Gastrocnemius medialis (tissue), 4 donors: ENCODE measurements around the gene ZFAND2B. TPM values are rescaled to one million over a fixed set of nuclear protein-coding genes. Genes with fewer than 3 reads are reported as not detected.

ENCODE experiments used
- ATAC-seq, 2 donors: fragments of 150-250 bp; one replicate each; pipeline ENCODE4 v1.9.1; 2016
- DNase-seq, 2 donors: peaks; one replicate each; pipeline ENCODE4 v3.0.0-alpha.2; 2019
- H3K27ac ChIP-seq, 4 donors: fragments of 200-600 bp; sonication (generic); 1 replicate in 1 of 4; 2 replicates in 3 of 4; pipeline ENCODE4 v1.5.1; 2016 to 2018; ENCODE audit warnings: mild to moderate bottlenecking in 2 of 4, moderate library complexity in 1 of 4
- H3K27me3 ChIP-seq, 3 donors: fragments of 200-600 bp; sonication (generic) in 2 of 3; 1 replicate in 1 of 3; 2 replicates in 2 of 3; pipeline versions ENCODE4 v1.5.1 to v1.6.0; 2016 to 2019; ENCODE audit warnings: mild to moderate bottlenecking in 1 of 3, moderate library complexity in 1 of 3
- H3K36me3 ChIP-seq, 2 donors: fragments of 200-600 bp; sonication (generic) in 1 of 2; one replicate each; pipeline ENCODE4 v1.5.1; 2017 to 2018
- H3K4me1 ChIP-seq, 2 donors: fragments of 200-600 bp; sonication (generic) in 1 of 2; one replicate each; pipeline ENCODE4 v1.5.1; 2016 to 2017; ENCODE audit warnings: mild to moderate bottlenecking in 2 of 2
- H3K4me3 ChIP-seq, 4 donors: fragments of 200-600 bp; sonication (generic) in 3 of 4; 1 replicate in 1 of 4; 2 replicates in 3 of 4; pipeline ENCODE4 v1.5.1; 2016 to 2019; ENCODE audit warnings: mild to moderate bottlenecking in 2 of 4
- H3K9me3 ChIP-seq, 3 donors: fragments of 200-600 bp; sonication (generic) in 2 of 3; 1 replicate in 1 of 3; 2 replicates in 2 of 3; pipeline ENCODE4 v1.5.1; 2016 to 2019
- POLR2A ChIP-seq, 2 donors: fragments of 450-650 bp; IDR thresholded peaks; one replicate each; pipeline ENCODE4 v1.6.1; 2017; ENCODE audit warnings: antibody characterized with exemption in 2 of 2, mild to moderate bottlenecking in 2 of 2, moderate library complexity in 2 of 2
- in situ Hi-C, 4 donors: fragments of 200-750 bp; cut with MboI; loops; one replicate each; pipeline versions ENCODE4 v1.15.0 to v1.8.0; 2017; ENCODE audit warnings: low sequenced_read_pairs in 4 of 4
- intact Hi-C: fragments of 100-400 bp; cut with DNase I; formaldehyde crosslinking; loops from one replicate; pipeline ENCODE4 v1.15.1; 2023; ENCODE audit warnings: low total_unique reads
- total RNA-seq, 4 donors: library from RNA; depleted of rRNA; stranded (reverse); fragments of >200 nt; gene quantifications; one replicate each; pipeline versions ENCODE4 v1.1.0 to v1.2.3, GENCODE V29; 2016
- TF ChIP-seq, protein P1 (sequence below), 5 experiments: fragments of 450-650 bp in 3 of 5; fragments of 200-600 bp in 2 of 5; sonication (generic) in 2 of 5; IDR thresholded peaks in 4 of 5; conservative IDR thresholded peaks in 1 of 5; 1 replicate in 4 of 5; 2 replicates in 1 of 5; pipeline ENCODE4 v1.5.1; 2016 to 2019; ENCODE audit warnings: antibody characterized with exemption in 5 of 5, mild to moderate bottlenecking in 3 of 5, moderate library complexity in 3 of 5

The ZFAND2B gene
- total RNA-seq, 4 donors from 2014 or later: 33.2 to 60.8 (median 41.2) TPM

DNA sequence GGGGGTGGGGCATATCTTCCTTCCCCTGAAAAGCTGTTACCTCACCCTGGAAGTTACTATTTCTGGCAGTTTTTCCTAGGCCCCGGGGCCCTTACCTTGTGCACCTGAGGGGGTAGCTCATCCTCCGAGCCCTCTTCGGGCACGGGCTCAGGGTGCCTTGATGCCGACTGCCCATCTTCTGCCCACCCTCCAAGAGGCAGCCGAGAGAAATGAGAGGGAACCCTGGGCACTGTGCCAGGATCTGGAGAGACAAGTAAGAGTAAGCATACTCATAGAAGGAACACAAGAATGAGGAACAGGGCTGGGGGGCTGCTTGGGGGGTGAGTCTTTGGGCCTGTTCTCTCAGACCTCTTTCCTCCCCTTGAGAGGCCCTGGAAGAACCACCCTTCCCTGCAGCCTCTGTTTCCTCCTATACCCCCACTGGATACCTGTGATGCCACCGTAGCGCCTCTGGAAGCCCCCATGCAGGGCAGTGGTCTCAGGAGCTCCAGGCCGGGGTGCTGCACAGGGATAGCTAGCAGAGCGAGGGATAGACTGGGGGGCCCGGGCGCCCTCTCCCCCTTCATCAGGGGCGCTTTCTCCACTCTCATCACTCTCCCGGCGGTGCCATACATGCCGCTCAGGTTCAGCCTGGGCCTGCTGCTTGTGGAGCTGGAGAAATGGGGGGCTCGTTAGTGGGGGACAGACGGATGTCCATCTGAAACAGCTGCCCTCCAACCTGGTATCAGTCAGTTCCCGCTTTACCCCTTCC, 14.2 kb downstream of the ZFAND2B start:
- intact Hi-C loops (no loop called here), in situ Hi-C loops (no loop called here)
- peaks cover 19 to 29% of the 10 kb centered on the region in 2 donors for H3K4me1 ChIP-seq
- no peak for DNase-seq
- no peak overlapping the region for H3K4me3 ChIP-seq
- H3K9me3 ChIP-seq: no peaks in the 10 kb centered on the region
- peak overlapping the region in 2 of 4 donors; percentile 6 to 95 for H3K27ac ChIP-seq
- TF ChIP-seq, protein P1, sequence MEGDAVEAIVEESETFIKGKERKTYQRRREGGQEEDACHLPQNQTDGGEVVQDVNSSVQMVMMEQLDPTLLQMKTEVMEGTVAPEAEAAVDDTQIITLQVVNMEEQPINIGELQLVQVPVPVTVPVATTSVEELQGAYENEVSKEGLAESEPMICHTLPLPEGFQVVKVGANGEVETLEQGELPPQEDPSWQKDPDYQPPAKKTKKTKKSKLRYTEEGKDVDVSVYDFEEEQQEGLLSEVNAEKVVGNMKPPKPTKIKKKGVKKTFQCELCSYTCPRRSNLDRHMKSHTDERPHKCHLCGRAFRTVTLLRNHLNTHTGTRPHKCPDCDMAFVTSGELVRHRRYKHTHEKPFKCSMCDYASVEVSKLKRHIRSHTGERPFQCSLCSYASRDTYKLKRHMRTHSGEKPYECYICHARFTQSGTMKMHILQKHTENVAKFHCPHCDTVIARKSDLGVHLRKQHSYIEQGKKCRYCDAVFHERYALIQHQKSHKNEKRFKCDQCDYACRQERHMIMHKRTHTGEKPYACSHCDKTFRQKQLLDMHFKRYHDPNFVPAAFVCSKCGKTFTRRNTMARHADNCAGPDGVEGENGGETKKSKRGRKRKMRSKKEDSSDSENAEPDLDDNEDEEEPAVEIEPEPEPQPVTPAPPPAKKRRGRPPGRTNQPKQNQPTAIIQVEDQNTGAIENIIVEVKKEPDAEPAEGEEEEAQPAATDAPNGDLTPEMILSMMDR (IDR thresholded peaks at IDR 0.05 in 4 of 5, conservative IDR thresholded peaks at IDR 0.05 in 1 of 5): no peak
- no peaks in the 10 kb centered on the region for H3K27me3 ChIP-seq
- peaks cover 9 to 71% of the 10 kb centered on the region in 2 donors for H3K36me3 ChIP-seq
- ATAC-seq: no peak

DNA sequence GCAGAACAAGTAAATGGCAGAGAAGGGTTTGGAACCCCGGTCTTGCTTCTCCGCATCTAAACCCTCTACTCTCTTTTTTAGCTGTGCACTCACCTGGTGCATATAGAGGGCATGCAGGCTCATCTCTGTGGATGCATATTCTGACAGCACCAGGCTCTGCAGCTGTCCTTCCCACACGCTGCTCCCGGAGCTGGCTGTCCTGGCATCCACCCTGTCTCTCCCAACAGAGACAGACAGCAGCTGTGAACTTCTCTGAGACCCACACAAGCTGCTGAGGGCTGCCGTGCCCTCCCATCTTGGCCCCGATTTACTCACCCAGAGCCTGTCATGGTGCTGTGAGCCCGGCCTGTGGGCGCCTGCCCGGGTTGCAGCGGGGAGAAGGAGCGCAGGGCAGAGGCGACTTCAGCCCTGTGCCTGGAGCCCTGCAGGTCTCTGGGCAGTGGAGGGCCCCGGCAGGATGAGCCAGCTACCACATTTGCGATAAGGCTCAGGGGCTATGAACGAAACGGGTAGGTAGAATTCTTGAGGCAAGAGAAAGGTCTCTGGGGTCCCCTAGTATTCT, 15.5 kb downstream of the ZFAND2B start:
- ATAC-seq (no peak), DNase-seq (no peak)
- H3K27me3 ChIP-seq: no peaks in the 10 kb centered on the region
- no peaks in the 10 kb centered on the region for H3K9me3 ChIP-seq
- intact Hi-C loops (no loop called here), in situ Hi-C loops (no loop called here)
- peaks cover 18 to 29% of the 10 kb centered on the region in 2 donors for H3K4me1 ChIP-seq
- TF ChIP-seq, protein P1 (IDR thresholded peaks at IDR 0.05 in 4 of 5, conservative IDR thresholded peaks at IDR 0.05 in 1 of 5): no peak
- TF ChIP-seq POLR2A (IDR thresholded peaks at IDR 0.05): no peak
- no peak overlapping the region for H3K27ac ChIP-seq
- H3K36me3 ChIP-seq: peaks cover 9 to 71% of the 10 kb centered on the region in 2 donors
- no peak overlapping the region for H3K4me3 ChIP-seq

DNA sequence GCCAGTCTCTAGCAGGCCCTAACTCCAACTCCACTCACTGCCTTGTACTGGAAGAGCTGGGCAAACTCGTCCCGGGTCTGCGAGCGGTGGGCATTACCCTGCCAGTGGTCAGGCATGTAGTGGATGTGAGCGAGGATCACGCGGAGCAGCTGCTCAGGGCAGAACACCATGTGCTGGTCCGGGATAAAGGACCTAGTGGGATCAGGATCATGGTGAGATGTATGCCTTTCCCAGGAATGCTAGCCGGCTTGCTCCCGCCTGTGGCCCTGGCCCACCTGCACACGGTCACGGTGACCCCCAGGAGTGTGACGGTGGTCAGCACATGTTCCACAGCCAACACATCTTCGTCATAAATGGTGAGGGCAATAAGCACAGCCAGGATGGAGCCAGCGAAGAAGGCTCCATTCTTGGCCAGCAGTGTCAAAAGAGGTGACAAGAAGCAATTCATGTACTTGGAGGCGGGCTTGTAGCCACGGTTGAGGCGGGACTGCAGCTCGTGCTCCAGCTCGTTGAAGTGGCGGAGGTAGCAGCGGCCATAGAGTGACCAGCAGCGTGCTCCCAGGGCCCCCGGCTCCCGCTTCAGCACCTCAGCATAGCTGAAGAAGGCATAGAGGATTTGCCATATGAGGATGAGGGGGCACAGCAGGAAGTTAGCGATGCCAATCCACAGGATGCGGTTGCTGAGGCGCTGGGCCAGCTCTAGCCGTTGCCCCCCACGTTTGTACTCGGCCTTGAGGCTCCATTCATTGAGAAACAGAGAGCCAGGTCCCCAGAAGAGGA, 17.4 kb downstream of the ZFAND2B start:
- TF ChIP-seq, protein P1 (IDR thresholded peaks at IDR 0.05 in 4 of 5, conservative IDR thresholded peaks at IDR 0.05 in 1 of 5): no peak
- TF ChIP-seq POLR2A (IDR thresholded peaks at IDR 0.05): no peak
- Histone ChIP-seq H3K9me3 (no peaks in the 10 kb centered on the region), H3K4me1 (peaks cover 24 to 26% of the 10 kb centered on the region in 2 donors), H3K4me3 (no peak overlapping the region), H3K27me3 (no peaks in the 10 kb centered on the region), H3K36me3 (peaks cover 9 to 80% of the 10 kb centered on the region in 2 donors), H3K27ac (no peak overlapping the region)
- in situ Hi-C loops: no loop called here
- ATAC-seq (no peak), DNase-seq (no peak)
- intact Hi-C loops: no loop called here

DNA sequence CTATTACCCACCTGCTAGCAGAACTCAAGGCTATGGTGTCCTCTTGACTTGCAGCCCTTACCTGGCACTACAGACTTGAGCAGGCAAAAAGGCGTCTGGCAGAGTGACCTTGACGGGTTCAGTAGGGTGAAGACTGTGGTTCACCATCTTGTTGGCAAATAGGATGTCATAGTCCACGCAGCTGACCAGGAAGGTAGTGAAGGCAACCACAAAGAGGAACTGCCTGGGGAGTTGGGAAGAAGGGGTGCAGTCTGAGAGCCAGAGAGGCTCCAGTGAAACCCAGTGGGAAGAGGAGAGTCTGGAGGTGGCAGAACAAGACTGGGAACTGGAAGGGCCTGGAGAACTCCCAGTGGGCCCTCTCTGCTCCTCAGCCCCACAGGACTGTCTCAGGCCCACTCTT, 18.8 kb downstream of the ZFAND2B start:
- no peak overlapping the region for H3K27ac ChIP-seq
- in situ Hi-C loops (no loop called here), intact Hi-C loops (loop anchor here (5.0 kb wide), 1 partner anchor 272 kb away; the partner anchor contains the start of gene GMPPA)
- no peaks in the 10 kb centered on the region for H3K9me3 ChIP-seq
- H3K4me3 ChIP-seq: no peak overlapping the region
- H3K4me1 ChIP-seq: peaks cover 14 to 18% of the 10 kb centered on the region in 2 donors
- TF ChIP-seq POLR2A (IDR thresholded peaks at IDR 0.05): no peak
- TF ChIP-seq, protein P1 (IDR thresholded peaks at IDR 0.05 in 4 of 5, conservative IDR thresholded peaks at IDR 0.05 in 1 of 5): no peak
- peaks cover 9 to 73% of the 10 kb centered on the region in 2 donors for H3K36me3 ChIP-seq
- no peaks in the 10 kb centered on the region for H3K27me3 ChIP-seq
- no peak for DNase-seq
- no peak for ATAC-seq
